Germinal center (tissue), 1 donor: ENCODE measurements around the gene FAM168A.

Experiments
- DNase-seq: peaks from one replicate; pipeline ENCODE4 v3.0.0; 2012; ENCODE audit warnings: mixed read lengths, low spot score

The FAM168A gene

GRCh38 chr11:73597956-73598718 is at the start of gene FAM168A:
TSS of gene FAM168A (minus strand) at chr11:73598112. CDS start at chr11:73468474, 129,638 bp downstream.
- DNase-seq: peak; percentile 94

GRCh38 chr11:73647459-73648100 is 49.7 kb upstream of the FAM168A start:
- DNase-seq: peak; percentile 93

- DNase-seq: no peak
Observed at GRCh38 chr11:73645972-73646631, 48.2 kb upstream of the FAM168A start, which contains the start of gene PLEKHB1. TSS of gene PLEKHB1 (plus strand) at chr11:73646581. CDS start at chr11:73646609, 28 bp downstream.

GRCh38 chr11:73645121-73645969 is 47.4 kb upstream of the FAM168A start:
- no peak for DNase-seq

GRCh38 chr11:73641668-73642067 is 43.8 kb upstream of the FAM168A start:
- no peak for DNase-seq

GRCh38 chr11:73640592-73640991 is 42.7 kb upstream of the FAM168A start:
- no peak for DNase-seq

- no peak for DNase-seq
Observed at GRCh38 chr11:73637012-73637411, 39.1 kb upstream of the FAM168A start.

GRCh38 chr11:73636249-73636648 is 38.3 kb upstream of the FAM168A start:
- no peak for DNase-seq

GRCh38 chr11:73635721-73636120 is 37.8 kb upstream of the FAM168A start:
- no peak for DNase-seq

GRCh38 chr11:73633999-73634398 is 36.1 kb upstream of the FAM168A start:
- no peak for DNase-seq

- no peak for DNase-seq
Observed at GRCh38 chr11:73632996-73633395, 35.1 kb upstream of the FAM168A start.

- no peak for DNase-seq
Observed at GRCh38 chr11:73629907-73630306, 32.0 kb upstream of the FAM168A start.

GRCh38 chr11:73625696-73626318 is 27.9 kb upstream of the FAM168A start:
- DNase-seq: peak; percentile 85

GRCh38 chr11:73623686-73624085 is 25.8 kb upstream of the FAM168A start:
- DNase-seq: no peak

- no peak for DNase-seq
Observed at GRCh38 chr11:73622926-73623593, 25.1 kb upstream of the FAM168A start.

GRCh38 chr11:73614591-73614990 is 16.7 kb upstream of the FAM168A start:
- no peak for DNase-seq

GRCh38 chr11:73612601-73613140 is 14.8 kb upstream of the FAM168A start:
- no peak for DNase-seq

GRCh38 chr11:73598719-73599379 is 937 bp upstream of the FAM168A start:
- no peak for DNase-seq

GRCh38 chr11:73597336-73597955 is 466 bp downstream of the FAM168A start:
- peak; percentile 2 for DNase-seq

GRCh38 chr11:73596547-73596946 is 1.4 kb downstream of the FAM168A start:
- DNase-seq: no peak
